ENCODE results near the gene ATR. TPM values are rescaled to one million over a fixed set of nuclear protein-coding genes. Genes with fewer than 3 reads are reported as not detected.

Gene ATR
- total and polyA plus RNA-seq, 10 of the 15 experiments (the other 5 are each of a cell fraction or from before 2014, with no cell fraction given) = 21.0 to 41.5 (median 30.1) TPM

DNA sequence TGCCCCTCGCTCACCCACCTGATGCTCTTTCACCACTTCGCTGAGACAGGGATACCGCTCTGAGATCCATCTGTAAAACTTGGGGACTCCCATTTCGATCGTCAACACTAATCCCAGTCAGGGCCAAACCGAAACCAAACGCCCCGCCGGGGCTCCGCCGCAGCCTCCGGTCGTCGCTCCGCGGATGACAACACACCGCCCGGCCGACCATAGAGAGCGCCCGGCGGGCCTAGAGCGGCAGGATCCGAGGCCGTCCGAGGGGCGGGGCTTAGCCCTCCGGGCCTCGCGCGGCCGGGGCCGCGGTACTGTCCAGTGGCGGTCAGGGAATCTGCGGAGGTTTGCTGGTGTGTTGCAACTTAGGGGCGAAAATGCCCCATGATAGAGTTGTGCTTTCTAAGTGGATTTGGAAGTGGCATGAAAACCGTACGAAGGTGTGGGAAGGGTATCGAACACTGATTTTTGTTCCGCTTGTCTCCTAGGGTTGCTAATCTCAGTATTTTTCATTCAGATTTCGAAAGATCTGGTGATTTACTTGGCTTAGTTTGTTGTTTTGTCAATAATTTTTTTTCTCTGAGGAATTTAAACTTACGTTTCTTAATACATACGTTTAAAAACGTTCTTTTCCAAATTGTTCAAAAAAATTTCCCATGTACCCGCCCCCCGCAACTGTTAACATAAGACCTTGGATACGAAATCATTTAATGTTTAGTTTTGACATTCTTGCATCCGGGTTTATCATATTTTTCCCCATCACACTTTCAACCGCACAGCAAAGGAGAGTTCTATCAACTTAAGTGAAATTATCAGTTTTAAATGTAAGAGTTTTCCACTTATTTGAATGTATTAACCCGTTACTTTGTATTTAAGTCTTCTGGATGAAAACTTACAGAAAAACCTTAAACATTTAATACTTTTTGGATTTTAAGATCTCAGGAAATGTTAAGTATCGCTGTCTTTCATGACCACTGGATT is 130.4 kb downstream of the ATR start, which contains the start of gene XRN1 (continued):
- TF ChIP-seq POU2F2 (IDR thresholded peaks at IDR 0.05; ENCODE audit: borderline replicate concordance, low read depth, low read length) (peak; percentile 60; the same call in 1 of the 3 replicates), SIX5 (IDR thresholded peaks at IDR 0.05; ENCODE audit: low read depth, low read length, severe bottlenecking) (peak; percentile 39), SMAD1 (IDR thresholded peaks at IDR 0.05; ENCODE audit: low read depth, partially characterized antibody) (no peak), SUPT20H (IDR thresholded peaks at IDR 0.05; ENCODE audit: borderline replicate concordance, control insufficient read depth, low read depth, low read length) (no peak), ATF7 (IDR thresholded peaks at IDR 0.05; ENCODE audit: low read depth) (peak; percentile 44), YBX1 (IDR thresholded peaks at IDR 0.05) (no peak), POLR2A (IDR thresholded peaks at IDR 0.05; ENCODE audit: low read depth, low read length) (peak; percentile 93), PAX8 (IDR thresholded peaks at IDR 0.05) (0 out of 2 replicates have a peak, but pooled peaks have one; percentile 62), E4F1 (IDR thresholded peaks at IDR 0.05; ENCODE audit: borderline replicate concordance, partially characterized antibody) (no peak), ASH2L (IDR thresholded peaks at IDR 0.05; ENCODE audit: borderline replicate concordance, low read depth) (peak; percentile 98; the same call in 1 of the 2 replicates), EGR1 (IDR thresholded peaks at IDR 0.05; ENCODE audit: borderline replicate concordance in 1 of 2, low read depth in 2 of 2, low read length in 2 of 2) (peak in 1 of 2 experiments; percentile 14; a peak in 1 of 3 replicates), SKIL (IDR thresholded peaks at IDR 0.05; ENCODE audit: low read depth, poor library complexity, severe bottlenecking) (peak; percentile 36), CREB1 (IDR thresholded peaks at IDR 0.05; ENCODE audit: low read depth) (peak; percentile 98), TARDBP (IDR thresholded peaks at IDR 0.05; ENCODE audit: borderline replicate concordance) (peak; percentile 30; the same call in 1 of the 2 replicates), BRCA1 (IDR thresholded peaks at IDR 0.05; ENCODE audit: low read depth, low read length) (no peak), HCFC1 (IDR thresholded peaks at IDR 0.05; ENCODE audit: low read length) (peak; percentile 75)
- TF ChIP-seq, protein P1, sequence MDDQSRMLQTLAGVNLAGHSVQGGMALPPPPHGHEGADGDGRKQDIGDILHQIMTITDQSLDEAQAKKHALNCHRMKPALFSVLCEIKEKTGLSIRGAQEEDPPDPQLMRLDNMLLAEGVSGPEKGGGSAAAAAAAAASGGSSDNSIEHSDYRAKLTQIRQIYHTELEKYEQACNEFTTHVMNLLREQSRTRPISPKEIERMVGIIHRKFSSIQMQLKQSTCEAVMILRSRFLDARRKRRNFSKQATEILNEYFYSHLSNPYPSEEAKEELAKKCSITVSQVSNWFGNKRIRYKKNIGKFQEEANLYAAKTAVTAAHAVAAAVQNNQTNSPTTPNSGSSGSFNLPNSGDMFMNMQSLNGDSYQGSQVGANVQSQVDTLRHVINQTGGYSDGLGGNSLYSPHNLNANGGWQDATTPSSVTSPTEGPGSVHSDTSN (IDR thresholded peaks at IDR 0.05; ENCODE audit: insufficient replicate concordance, low read depth, low read length) = peak; percentile 8
- TF ChIP-seq, protein P2, sequence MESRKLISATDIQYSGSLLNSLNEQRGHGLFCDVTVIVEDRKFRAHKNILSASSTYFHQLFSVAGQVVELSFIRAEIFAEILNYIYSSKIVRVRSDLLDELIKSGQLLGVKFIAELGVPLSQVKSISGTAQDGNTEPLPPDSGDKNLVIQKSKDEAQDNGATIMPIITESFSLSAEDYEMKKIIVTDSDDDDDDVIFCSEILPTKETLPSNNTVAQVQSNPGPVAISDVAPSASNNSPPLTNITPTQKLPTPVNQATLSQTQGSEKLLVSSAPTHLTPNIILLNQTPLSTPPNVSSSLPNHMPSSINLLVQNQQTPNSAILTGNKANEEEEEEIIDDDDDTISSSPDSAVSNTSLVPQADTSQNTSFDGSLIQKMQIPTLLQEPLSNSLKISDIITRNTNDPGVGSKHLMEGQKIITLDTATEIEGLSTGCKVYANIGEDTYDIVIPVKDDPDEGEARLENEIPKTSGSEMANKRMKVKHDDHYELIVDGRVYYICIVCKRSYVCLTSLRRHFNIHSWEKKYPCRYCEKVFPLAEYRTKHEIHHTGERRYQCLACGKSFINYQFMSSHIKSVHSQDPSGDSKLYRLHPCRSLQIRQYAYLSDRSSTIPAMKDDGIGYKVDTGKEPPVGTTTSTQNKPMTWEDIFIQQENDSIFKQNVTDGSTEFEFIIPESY (IDR thresholded peaks at IDR 0.05) = no peak
- TF ChIP-seq, protein P3, sequence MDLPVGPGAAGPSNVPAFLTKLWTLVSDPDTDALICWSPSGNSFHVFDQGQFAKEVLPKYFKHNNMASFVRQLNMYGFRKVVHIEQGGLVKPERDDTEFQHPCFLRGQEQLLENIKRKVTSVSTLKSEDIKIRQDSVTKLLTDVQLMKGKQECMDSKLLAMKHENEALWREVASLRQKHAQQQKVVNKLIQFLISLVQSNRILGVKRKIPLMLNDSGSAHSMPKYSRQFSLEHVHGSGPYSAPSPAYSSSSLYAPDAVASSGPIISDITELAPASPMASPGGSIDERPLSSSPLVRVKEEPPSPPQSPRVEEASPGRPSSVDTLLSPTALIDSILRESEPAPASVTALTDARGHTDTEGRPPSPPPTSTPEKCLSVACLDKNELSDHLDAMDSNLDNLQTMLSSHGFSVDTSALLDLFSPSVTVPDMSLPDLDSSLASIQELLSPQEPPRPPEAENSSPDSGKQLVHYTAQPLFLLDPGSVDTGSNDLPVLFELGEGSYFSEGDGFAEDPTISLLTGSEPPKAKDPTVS (IDR thresholded peaks at IDR 0.05; ENCODE audit: low read depth, low read length) = no peak
